T-helper 17 cell (primary cell): ENCODE results near the gene KLHL17. TPM values are rescaled to one million over a fixed set of nuclear protein-coding genes. Genes with fewer than 3 reads are reported as not detected.
"Not testable (repeated sequence)": the region's sequence is repeated elsewhere in the genome, so short reads cannot be mapped to it uniquely, and the experiment has no call there.

ENCODE experiments used
- ATAC-seq: fragments of 150-1000 bp; cut with Tn5 transposase; 2 replicates; pipeline ENCODE4 v1.10.0; 2021; ENCODE audit warnings: mild to moderate bottlenecking, moderate library complexity
- DNase-seq, 3 donors: peaks; one replicate each; pipeline versions ENCODE4 v3.0.0 to v3.0.0-alpha.2; 2020 to 2021
- H3K9me3 ChIP-seq: one replicate; pipeline ENCODE4 v1.7.0; 2013; ENCODE audit warnings: low read length, mild to moderate bottlenecking; ENCODE audit not compliant: control insufficient read depth, poor library complexity, severe bottlenecking
- H3K27ac Mint-ChIP-seq: one replicate; pipeline ENCODE4 v1.8.0; 2022; ENCODE audit warnings: mild to moderate bottlenecking, moderate library complexity, mixed read lengths
- H3K27me3 Mint-ChIP-seq: one replicate; pipeline ENCODE4 v1.8.0; 2022; ENCODE audit warnings: mixed read lengths
- H3K36me3 Mint-ChIP-seq: one replicate; pipeline ENCODE4 v1.8.0; 2022; ENCODE audit warnings: low read depth, mixed read lengths
- H3K4me1 Mint-ChIP-seq: one replicate; pipeline ENCODE4 v1.8.0; 2022; ENCODE audit warnings: mild to moderate bottlenecking, mixed read lengths
- H3K4me3 Mint-ChIP-seq: one replicate; pipeline ENCODE4 v1.8.0; 2022; ENCODE audit warnings: mild to moderate bottlenecking, moderate library complexity, mixed read lengths
- total RNA-seq, 4 donors: library from RNA in 2 of 4; stranded (reverse) in 2 of 4; gene quantifications; one replicate each; pipeline ENCODE4 v1.2.3 and lab custom pipeline; 2022 to 2026

Gene KLHL17
- total RNA-seq, 2 donors from 2014 or later: 16.1 to 16.6 TPM

DNA sequence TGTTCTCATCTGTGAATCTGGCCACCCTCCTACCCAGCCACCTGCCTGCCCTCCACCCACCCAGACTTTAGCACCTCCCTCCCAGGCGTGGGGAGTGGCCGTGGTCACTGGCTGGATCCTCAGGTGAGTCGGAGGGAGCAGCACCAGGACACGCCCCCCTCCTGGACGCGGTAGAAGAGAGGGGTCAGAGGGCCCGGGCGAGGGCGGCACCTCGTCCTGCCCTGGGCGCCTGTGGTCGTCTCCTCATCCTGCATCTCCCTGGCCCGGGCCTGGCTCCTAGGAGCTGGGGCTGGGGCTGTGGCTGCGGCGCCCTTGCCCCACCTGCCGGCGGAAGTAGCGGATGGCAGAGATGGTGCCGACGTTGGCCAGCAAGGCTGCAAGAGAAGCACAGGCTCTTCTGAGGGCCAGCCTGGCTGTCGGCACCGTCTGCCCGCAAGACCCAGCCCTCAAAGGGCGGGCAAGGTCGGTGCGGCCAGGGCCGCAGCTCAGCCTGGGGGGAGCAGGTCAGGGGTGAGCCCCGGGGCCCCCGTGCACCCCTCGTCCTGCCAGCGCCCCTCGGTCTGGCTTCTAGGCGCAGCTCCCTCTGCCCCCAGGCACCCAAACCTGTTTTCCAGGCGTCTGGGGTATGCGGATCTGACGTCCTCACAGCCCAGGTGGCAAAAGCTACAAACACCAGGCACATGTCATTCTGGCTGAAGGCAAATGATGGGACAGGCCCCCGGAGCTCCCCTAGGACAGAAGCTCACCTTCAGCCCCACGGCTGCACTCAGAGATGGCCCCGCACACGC is 15.7 kb downstream of the KLHL17 start:
- H3K9me3 ChIP-seq: no peaks in the 10 kb centered on the region
- ATAC-seq (peak; percentile 89), DNase-seq (peak; percentile 36 to 57 (median 49))
- no peaks in the 10 kb centered on the region for H3K36me3 Mint-ChIP-seq
- peaks cover 9% of the 10 kb centered on the region for H3K4me1 Mint-ChIP-seq
- H3K4me3 Mint-ChIP-seq: peak overlapping the region; percentile 45
- peaks cover 5% of the 10 kb centered on the region for H3K27me3 Mint-ChIP-seq
- H3K27ac Mint-ChIP-seq: no peak overlapping the region

DNA sequence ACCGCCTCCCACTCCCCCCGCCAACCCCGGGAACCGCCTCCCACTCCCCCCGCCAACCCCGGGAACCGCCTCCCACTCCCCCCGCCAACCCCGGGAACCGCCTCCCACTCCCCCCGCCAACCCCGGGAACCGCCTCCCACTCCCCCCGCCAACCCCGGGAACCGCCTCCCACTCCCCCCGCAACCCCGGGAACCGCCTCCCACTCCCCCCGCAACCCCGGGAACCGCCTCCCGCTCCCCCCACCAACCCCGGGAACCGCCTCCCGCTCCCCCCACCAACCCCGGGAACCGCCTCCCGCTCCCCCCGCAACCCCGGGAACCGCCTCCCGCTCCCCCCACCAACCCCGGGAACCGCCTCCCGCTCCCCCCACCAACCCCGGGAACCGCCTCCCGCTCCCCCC is 16.4 kb downstream of the KLHL17 start:
- DNase-seq, H3K9me3 ChIP-seq, H3K4me1 Mint-ChIP-seq, ATAC-seq, H3K36me3 Mint-ChIP-seq, H3K4me3 Mint-ChIP-seq, H3K27me3 Mint-ChIP-seq, H3K27ac Mint-ChIP-seq: not testable (repeated sequence)

DNA sequence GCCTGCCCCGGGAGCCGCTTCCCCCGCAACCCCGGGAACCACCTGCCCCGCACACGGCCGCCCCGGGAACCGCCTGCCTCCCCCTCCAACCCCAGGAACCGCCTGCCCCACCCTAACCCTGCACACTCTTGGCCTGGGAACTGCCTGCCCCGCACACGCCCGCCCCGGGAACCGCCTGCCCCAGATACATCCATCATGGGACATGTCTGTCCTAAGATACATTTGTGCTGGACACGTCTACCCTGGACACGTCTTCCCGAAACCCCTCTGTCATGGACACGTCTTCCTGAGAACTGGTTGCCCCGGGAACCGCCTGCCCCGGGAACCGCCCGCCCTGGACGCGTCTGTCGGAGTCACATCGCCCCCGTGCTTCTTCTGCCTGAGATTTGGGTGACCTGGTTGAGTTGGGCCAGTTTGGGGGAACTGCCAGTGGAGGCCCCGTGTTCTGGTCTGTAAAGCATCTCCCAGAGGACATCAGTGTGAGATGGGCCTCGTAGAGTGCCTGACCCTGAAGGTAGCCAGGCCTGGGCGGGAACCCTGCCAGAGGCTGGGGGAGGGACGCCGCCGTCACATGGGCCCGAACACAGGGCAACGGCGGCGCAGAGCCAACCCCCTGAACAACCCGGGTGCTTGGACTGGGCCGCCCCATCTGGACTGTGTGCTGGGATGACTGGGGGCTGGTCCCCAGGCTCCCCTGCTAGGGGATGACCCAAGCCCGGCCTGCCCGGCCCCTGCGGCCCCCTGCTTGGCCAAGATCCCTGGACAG is 17.9 kb downstream of the KLHL17 start:
- Mint-ChIP-seq H3K36me3 (no peaks in the 10 kb centered on the region), H3K4me1 (peaks cover 9% of the 10 kb centered on the region), H3K27ac (no peak overlapping the region), H3K27me3 (peaks cover 17% of the 10 kb centered on the region), H3K4me3 (peak overlapping the region; percentile 56)
- H3K9me3 ChIP-seq: no peaks in the 10 kb centered on the region
- no peak for DNase-seq
- no peak for ATAC-seq

DNA sequence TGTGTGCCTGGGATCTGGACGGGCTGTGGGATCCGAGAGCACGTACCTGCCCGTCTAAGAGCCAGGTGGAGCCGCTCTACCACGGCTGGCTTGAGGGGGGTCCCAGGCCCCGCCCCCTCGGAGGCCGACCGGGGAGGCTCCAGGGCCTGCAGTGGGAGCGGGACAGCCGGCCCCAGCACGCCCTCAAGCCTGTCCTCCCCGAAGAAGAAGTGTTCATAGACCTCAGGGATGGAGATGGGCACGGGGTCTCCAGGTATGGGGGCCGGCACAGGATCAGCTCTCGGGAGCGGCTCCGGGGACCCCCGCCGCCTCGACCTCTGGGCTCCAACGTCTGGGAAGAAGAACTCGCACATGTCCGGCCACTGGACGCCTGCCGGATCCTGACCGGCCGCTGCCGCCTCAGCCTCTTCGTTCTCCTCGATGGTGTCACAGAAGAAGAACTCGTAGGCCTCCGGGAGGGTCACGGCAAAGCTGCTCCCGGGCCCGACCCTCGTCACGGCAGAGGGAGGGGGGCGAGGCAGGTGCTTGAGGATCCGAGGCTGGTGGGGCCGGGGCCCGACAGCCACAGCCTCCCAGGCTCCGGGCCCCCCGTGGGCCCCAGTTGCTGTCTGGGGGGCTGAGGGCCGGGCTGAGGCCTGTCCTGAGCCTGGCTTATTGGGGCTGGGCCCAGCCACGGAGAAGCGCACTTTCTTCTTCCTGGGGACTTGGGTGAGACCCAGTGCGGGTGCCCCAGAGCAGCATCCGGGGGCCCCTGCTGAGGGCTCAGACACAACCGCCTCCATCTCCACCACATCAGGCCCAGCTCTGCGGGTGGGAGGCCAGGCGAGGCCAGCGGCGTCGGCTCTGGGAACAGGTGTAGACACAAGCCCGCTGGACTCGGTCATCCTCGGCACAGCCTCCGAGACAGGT is 18.7 kb downstream of the KLHL17 start:
- no peaks in the 10 kb centered on the region for H3K9me3 ChIP-seq
- Mint-ChIP-seq H3K27me3 (peaks cover 24% of the 10 kb centered on the region), H3K4me3 (no peak overlapping the region), H3K36me3 (no peaks in the 10 kb centered on the region), H3K27ac (no peak overlapping the region), H3K4me1 (peaks cover 9% of the 10 kb centered on the region)
- ATAC-seq: no peak
- DNase-seq: no peak

DNA sequence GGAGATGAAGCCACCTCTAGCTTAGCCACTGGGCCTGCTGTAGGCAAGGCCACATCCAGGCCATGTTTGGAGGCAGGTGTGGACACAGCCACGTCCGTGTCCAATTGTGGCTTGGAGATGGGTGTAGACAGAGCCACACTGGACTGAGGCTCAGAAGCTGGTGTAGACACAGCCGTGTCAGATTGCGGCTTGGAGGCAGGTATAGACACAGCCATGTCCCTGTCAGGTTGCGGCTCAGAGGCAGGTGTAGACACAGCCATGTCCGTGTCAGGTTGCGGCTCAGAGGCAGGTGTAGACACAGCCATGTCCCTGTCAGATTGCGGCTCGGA is 19.3 kb downstream of the KLHL17 start:
- peaks cover 24% of the 10 kb centered on the region for H3K27me3 Mint-ChIP-seq
- ATAC-seq (no peak), DNase-seq (no peak)
- no peak overlapping the region for H3K4me3 Mint-ChIP-seq
- no peak overlapping the region for H3K27ac Mint-ChIP-seq
- peaks cover 9% of the 10 kb centered on the region for H3K4me1 Mint-ChIP-seq
- H3K36me3 Mint-ChIP-seq: no peaks in the 10 kb centered on the region
- H3K9me3 ChIP-seq: no peaks in the 10 kb centered on the region

DNA sequence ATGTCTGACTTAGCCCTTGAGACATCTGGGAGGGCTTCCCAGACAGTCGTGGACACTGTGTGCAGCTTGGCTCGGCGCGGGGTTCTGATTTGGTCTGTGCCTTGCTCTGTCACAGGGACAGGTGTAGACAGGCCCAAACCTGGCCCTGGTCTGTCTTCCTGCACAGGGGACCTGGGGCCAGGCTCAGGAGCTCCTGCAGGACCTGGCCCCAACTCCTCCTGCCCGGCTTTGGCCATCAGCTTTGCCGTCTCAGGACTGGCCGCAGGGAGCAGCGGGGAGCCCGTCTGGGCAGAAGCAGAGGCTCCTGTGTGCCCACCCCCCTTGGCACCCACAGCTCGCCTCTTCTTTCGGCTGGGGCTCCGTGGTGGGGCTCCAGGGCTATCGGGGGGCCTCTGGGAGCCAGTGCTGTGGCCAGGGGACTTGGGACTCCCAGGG is 19.8 kb downstream of the KLHL17 start:
- ATAC-seq: no peak
- no peak overlapping the region for H3K27ac Mint-ChIP-seq
- H3K9me3 ChIP-seq: no peaks in the 10 kb centered on the region
- peaks cover 9% of the 10 kb centered on the region for H3K4me1 Mint-ChIP-seq
- H3K36me3 Mint-ChIP-seq: no peaks in the 10 kb centered on the region
- H3K27me3 Mint-ChIP-seq: peaks cover 27% of the 10 kb centered on the region
- no peak overlapping the region for H3K4me3 Mint-ChIP-seq
- no peak for DNase-seq

DNA sequence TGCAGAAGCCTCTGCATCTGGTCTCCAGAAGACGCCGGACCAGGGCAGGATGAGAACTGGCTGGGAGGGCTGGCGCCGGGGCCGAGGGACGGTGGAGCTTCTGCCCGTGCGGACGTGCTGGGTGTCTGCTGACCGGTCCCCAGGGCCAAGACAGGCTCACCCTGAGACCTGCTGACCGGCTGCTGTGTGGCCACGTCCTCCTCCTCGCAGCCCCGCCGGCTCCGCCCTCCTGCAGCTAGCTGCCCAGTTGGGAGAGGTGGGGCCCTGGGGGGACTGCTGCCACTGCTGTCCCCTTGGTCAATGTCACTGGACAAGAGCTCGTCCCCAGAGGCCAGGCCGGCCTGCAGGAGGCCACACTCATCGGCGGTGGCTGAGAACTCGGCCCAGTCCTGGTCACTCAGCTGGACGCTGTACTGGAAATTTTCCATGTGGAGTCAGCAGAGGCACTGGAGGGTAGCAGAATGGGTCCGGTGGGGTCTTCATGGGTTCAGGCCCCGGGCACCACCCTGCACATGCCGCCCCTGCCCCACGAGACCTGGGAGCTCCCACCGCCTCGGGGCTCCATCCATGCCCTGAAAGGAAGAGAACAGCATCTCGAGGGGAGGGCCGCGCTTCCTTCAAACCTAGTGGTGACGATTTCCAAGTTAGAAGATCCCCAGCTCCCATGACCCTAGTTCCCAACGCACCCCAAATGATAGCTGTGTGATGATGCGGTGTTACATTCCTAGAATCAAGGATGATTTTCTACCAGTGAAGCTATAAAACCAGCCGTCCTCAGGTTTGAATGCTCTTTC is 20.4 kb downstream of the KLHL17 start:
- Mint-ChIP-seq H3K4me3 (no peak overlapping the region), H3K27ac (no peak overlapping the region), H3K27me3 (peaks cover 30% of the 10 kb centered on the region), H3K36me3 (no peaks in the 10 kb centered on the region), H3K4me1 (peaks cover 5% of the 10 kb centered on the region)
- no peaks in the 10 kb centered on the region for H3K9me3 ChIP-seq
- ATAC-seq (no peak), DNase-seq (no peak)

DNA sequence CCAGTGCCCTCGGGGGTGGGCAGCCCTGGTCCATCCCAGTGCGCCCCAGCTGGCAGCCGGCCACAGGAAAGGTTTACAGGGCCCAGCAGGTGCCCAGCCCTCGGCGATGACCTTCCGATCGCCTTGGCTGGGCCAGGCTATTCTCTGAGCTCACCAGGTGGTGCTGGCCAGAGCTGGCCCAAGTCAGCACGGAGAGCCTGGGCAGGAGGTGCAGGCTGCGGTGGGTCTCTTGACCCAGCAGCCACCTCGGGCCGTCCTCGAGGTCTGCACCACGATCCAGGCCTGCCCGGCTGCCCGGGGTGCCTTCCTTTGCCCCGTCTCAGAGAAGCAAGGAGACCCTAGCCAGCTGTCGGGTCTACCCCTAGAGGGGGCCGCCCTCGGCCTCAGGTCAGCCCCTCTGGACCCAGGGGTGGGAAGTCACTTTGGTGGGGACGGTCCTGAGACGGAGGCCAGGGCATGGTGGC is 21.1 kb downstream of the KLHL17 start:
- no peaks in the 10 kb centered on the region for H3K36me3 Mint-ChIP-seq
- no peak overlapping the region for H3K4me3 Mint-ChIP-seq
- H3K9me3 ChIP-seq: no peaks in the 10 kb centered on the region
- H3K27me3 Mint-ChIP-seq: peaks cover 35% of the 10 kb centered on the region
- peaks cover 3% of the 10 kb centered on the region for H3K4me1 Mint-ChIP-seq
- no peak overlapping the region for H3K27ac Mint-ChIP-seq
- no peak for ATAC-seq
- DNase-seq: peak in 1 of 3 donors; percentile 10

DNA sequence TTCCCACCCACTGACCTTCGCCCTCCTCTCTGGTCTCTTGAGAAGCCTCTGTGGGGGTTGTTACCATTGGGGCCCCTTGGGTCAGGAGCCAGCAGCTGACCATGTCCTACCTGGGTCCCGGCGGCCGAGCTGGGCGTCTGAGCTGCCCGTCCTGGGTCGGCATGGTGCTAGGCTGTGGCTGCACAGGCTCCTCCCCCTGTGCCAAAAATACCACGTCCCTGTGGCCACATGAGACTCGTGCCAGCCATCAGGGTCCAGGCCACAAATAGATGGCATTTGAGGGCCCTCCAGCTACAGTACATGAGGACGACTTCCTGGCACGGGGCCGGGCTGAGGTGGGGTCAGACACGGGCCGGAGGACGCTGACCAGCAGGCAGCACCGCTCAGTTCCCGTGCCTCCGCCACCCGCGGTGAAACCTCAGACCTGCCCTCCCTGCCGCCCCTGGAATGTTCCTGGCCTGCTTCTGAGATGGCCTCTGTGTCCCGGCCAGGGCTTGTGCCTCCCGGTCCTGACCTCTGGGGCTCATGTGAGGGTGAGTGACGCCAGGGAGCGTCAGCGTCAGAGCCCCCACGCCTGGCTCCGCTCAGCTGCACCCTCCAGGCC is 21.7 kb downstream of the KLHL17 start, which contains the start of gene PERM1:
PERM1 (minus strand) TSS at position 139 of the 604 bp plus-strand sequence. CDS start 1,064 bp downstream, outside the sequence.
- DNase-seq (no peak), ATAC-seq (no peak)

DNA sequence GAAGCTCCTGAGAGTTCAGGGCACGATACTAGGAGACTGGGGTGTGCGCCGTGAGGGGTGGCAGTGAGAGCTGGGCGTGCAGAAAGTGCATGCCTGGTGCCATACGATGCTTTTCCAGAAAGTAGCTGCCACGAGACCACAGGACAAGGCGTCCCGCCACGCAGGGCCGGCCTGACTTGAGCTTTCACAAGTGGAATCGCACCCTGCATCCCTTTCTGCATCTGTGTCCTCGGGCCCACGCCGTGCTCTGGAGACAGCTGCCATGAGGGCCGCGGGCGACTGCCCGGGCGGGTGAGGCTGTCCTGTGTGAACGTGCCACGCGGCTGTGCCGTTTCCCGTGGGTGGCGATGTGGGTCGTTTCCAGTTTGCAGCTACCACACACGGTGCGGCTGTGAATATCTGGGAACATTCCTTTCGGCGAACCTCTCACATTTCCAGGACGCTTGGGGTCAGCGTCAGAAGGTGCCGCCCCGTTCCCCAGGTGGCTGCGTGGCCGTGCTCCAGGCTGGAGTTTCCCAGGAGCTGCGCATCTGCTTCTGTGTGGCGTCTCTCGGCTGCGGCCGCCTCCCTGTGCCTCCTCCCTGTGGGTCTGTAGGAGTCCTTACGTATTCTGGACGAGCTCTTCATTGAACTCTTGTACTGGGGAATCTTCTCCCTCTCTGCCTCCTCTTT is 22.5 kb downstream of the KLHL17 start:
- no peaks in the 10 kb centered on the region for H3K9me3 ChIP-seq
- H3K4me3 Mint-ChIP-seq: no peak overlapping the region
- ATAC-seq (no peak), DNase-seq (no peak)
- H3K4me1 Mint-ChIP-seq: peaks cover 3% of the 10 kb centered on the region
- H3K27ac Mint-ChIP-seq: no peak overlapping the region
- no peaks in the 10 kb centered on the region for H3K36me3 Mint-ChIP-seq
- H3K27me3 Mint-ChIP-seq: peaks cover 41% of the 10 kb centered on the region

More for the DNA sequence above, 21.7 kb downstream of the KLHL17 start, which contains the start of gene PERM1:
- Mint-ChIP-seq H3K27me3 (peaks cover 36% of the 10 kb centered on the region), H3K4me1 (peaks cover 3% of the 10 kb centered on the region), H3K4me3 (no peak within 1 kb of the TSS), H3K36me3 (no peaks in the 10 kb centered on the region), H3K27ac (no peak within 1 kb of the TSS)
- no peaks in the 10 kb centered on the region for H3K9me3 ChIP-seq

DNA sequence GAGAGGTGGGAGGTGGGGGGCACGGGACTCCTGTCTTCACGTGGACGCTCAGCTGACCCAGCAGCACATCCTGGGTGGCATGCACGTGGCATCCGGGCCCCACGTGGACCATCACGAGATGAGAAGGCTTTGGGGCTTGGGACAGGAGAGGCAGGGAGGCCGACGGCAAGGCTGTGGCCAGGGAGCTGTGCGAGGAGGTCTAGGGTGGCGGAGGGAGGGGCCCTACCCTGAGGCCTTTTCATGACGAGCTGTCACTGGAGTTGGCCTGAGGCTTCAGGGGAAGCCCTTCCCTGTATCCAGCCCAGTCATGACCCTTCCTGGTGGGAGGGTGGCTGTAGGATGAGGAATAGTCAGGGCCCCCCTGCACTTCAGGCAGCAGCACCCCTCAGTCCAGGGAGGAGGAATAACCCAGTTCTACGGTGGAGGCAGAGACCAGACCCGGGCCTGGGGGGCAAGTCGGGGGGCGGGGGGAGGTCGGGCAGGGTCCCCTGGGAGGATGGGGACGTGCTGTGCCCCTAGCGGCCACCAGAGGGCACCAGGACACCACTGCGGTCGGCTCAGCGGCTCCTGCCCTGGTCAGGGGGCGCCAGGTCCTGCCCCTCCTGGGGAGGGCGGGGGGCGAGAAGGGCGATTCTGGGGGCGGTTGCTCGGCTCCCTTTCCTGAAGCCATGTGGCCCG is 23.6 kb downstream of the KLHL17 start:
- Mint-ChIP-seq H3K27ac (no peak overlapping the region), H3K4me3 (no peak overlapping the region), H3K4me1 (no peaks in the 10 kb centered on the region), H3K36me3 (no peaks in the 10 kb centered on the region), H3K27me3 (peaks cover 50% of the 10 kb centered on the region)
- ATAC-seq (peak; percentile 79), DNase-seq (peak; percentile 47 to 53 (median 49))
- H3K9me3 ChIP-seq: no peaks in the 10 kb centered on the region
